HCT116 (cell line): ENCODE data around the gene MAPK10.

Experiments
- CEBPB ChIP-seq: IDR thresholded peaks from 2 replicates; pipeline ENCODE4 v1.6.1; 2012; ENCODE audit warnings: low read depth
- EZH2 ChIP-seq: fragments of 200-600 bp; sonication (generic); IDR thresholded peaks from 2 replicates; pipeline ENCODE4 v1.6.1; 2017; ENCODE audit warnings: antibody characterized with exemption, mixed run types
- POLR2A ChIP-seq: IDR thresholded peaks from 2 replicates; pipeline ENCODE4 v1.7.0; 2011; ENCODE audit warnings: borderline replicate concordance; ENCODE audit not compliant: insufficient read depth, insufficient read length; ENCODE audit errors: extremely low read depth
- POLR2AphosphoS5 ChIP-seq: IDR thresholded peaks from 2 replicates; pipeline ENCODE4 v1.6.1; 2011; ENCODE audit warnings: mild to moderate bottlenecking, low read depth, low read length, moderate library complexity
- SIN3A ChIP-seq: IDR thresholded peaks from 2 replicates; pipeline ENCODE4 v1.6.1; 2012; ENCODE audit warnings: low read depth
- YY1 ChIP-seq: IDR thresholded peaks from 2 replicates; pipeline ENCODE4 v1.6.1; 2011; ENCODE audit warnings: low read length, low read depth, moderate library complexity, mild to moderate bottlenecking; ENCODE audit not compliant: insufficient replicate concordance; ENCODE audit errors: extremely low read depth
- TF ChIP-seq, protein P1 (sequence below), 3 experiments: fragments of 200-600 bp in 1 of 3; sonication (generic) in 1 of 3; IDR thresholded peaks in 2 of 3; conservative IDR thresholded peaks in 1 of 3; 2 replicates each; pipeline ENCODE4 v1.5.1; 2012 to 2017; ENCODE audit warnings: low read depth in 2 of 3, low read length in 2 of 3, antibody characterized with exemption in 1 of 3, borderline replicate concordance in 1 of 3, control low read depth in 1 of 3, mild to moderate bottlenecking in 1 of 3, mixed read lengths in 1 of 3, mixed run types in 1 of 3, moderate library complexity in 1 of 3; ENCODE audit not compliant: insufficient read depth in 1 of 3
- TF ChIP-seq, protein P2 (sequence below): IDR thresholded peaks from 2 replicates; pipeline ENCODE4 v1.6.1; 2012

DNA sequence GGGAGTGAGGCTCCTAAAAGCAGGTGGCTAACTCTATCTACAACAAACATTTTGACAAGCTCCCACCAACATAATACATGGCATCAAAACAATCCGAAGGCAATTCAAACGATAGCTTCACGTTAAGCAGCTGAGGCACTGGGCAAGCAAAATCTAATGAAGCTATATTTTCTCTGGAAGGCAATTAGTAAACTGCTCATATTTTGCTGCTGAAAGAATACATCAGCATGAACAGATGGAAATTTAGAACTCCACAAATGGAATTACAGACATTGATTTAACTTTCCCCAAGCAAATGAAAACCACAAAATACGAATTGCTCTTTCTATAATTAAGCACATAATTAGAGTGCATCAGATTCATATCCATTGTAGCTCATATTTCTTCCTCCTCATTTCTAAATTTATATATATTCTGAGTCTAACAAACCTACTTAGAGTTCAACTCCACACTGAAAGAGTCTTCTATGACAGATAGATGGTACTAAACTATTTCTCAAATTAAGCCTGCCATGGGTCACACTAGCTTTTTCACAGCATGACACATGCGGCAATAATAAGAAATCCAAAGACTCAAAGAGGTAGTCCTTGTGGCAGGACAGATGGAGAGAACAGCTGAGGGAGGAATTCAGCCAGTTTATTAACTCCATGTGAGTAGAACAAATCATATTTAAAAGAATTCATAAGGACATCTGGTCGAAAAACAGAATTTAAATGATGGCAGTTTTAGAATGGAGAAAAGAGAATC, 305.4 kb downstream of the MAPK10 start:
- no peak for TF ChIP-seq YY1
- TF ChIP-seq CEBPB, result no peak
- TF ChIP-seq EZH2, result no peak
- TF ChIP-seq POLR2AphosphoS5, result no peak
- TF ChIP-seq, protein P1, sequence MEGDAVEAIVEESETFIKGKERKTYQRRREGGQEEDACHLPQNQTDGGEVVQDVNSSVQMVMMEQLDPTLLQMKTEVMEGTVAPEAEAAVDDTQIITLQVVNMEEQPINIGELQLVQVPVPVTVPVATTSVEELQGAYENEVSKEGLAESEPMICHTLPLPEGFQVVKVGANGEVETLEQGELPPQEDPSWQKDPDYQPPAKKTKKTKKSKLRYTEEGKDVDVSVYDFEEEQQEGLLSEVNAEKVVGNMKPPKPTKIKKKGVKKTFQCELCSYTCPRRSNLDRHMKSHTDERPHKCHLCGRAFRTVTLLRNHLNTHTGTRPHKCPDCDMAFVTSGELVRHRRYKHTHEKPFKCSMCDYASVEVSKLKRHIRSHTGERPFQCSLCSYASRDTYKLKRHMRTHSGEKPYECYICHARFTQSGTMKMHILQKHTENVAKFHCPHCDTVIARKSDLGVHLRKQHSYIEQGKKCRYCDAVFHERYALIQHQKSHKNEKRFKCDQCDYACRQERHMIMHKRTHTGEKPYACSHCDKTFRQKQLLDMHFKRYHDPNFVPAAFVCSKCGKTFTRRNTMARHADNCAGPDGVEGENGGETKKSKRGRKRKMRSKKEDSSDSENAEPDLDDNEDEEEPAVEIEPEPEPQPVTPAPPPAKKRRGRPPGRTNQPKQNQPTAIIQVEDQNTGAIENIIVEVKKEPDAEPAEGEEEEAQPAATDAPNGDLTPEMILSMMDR (IDR thresholded peaks at IDR 0.05 in 2 of 3, conservative IDR thresholded peaks at IDR 0.05 in 1 of 3; ENCODE audit: borderline replicate concordance in 1 of 3, insufficient read depth in 1 of 3, low read depth in 2 of 3, low read length in 2 of 3), result no peak
- no peak for TF ChIP-seq POLR2A
- TF ChIP-seq SIN3A, result no peak
- TF ChIP-seq, protein P2, sequence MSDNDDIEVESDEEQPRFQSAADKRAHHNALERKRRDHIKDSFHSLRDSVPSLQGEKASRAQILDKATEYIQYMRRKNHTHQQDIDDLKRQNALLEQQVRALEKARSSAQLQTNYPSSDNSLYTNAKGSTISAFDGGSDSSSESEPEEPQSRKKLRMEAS, result no peak
